Spinal cord (tissue), 10 donors: ENCODE results near the gene PRDM12. TPM values are rescaled to one million over a fixed set of nuclear protein-coding genes. Genes with fewer than 3 reads are reported as not detected.

Experiments used
- DNase-seq, 6 donors: peaks; one replicate each; pipeline versions ENCODE4 v3.0.0 to v3.0.0-alpha.2; 2013 to 2015; ENCODE audit warnings: low spot score in 6 of 6, low read depth in 4 of 6
- H3K27ac ChIP-seq: one replicate; pipeline ENCODE4 v1.5.1; 2013; ENCODE audit warnings: low read depth, low read length, control low read depth
- H3K27me3 ChIP-seq: one replicate; pipeline ENCODE4 v1.6.1; 2013; ENCODE audit warnings: low read length; ENCODE audit not compliant: control insufficient read depth, insufficient read depth
- H3K36me3 ChIP-seq: one replicate; pipeline ENCODE4 v1.6.1; 2013; ENCODE audit warnings: low read length; ENCODE audit not compliant: control insufficient read depth, insufficient read depth
- H3K4me1 ChIP-seq: one replicate; pipeline ENCODE4 v1.6.1; 2013; ENCODE audit warnings: low read length; ENCODE audit not compliant: control insufficient read depth, insufficient read depth
- H3K4me3 ChIP-seq: one replicate; pipeline ENCODE4 v1.5.1; 2013; ENCODE audit warnings: low read depth, low read length, control low read depth
- H3K9me3 ChIP-seq: one replicate; pipeline ENCODE4 v1.6.1; 2013; ENCODE audit warnings: low read length; ENCODE audit not compliant: control insufficient read depth, insufficient read depth
- WGBS: methylation state at CpG from one replicate; pipeline ENCODE4 v1.1.5; 2013; ENCODE audit warnings: missing lambda C conversion rate; ENCODE audit not compliant: insufficient coverage; 5-methylcytosine and 5-hydroxymethylcytosine counted together
- polyA plus RNA-seq, 2 donors: library from polyadenylated mRNA; unstranded; fragments of 120-200 nt; gene quantifications; one replicate each; pipeline ENCODE4 v1.2.1, GENCODE V29; 2013; ENCODE audit not compliant: insufficient read length in 2 of 2
- total RNA-seq, 2 donors: library from RNA; depleted of rRNA in 1 of 2; stranded (reverse); fragments of 120-200 nt in 1 of 2; fragments of >200 nt in 1 of 2; gene quantifications; one replicate each; pipeline versions ENCODE4 v1.2.3 to v1.2.4, GENCODE V29; 2013 to 2014
- donor health status: healthy.

PRDM12 gene
- total and polyA plus RNA-seq, 4 donors: 0.11 to 2.4 (median 0.69) TPM

- peak in 1 of 6 donors; percentile 9 for DNase-seq
- 75% methylated on average over 26 of the region's 27 CpGs for whole genome bisulfite sequencing
- H3K9me3 ChIP-seq: no peaks in the 10 kb centered on the region
- H3K4me3 ChIP-seq: no peak overlapping the region
- H3K36me3 ChIP-seq: peaks cover 93% of the 10 kb centered on the region
- H3K4me1 ChIP-seq: peaks cover 44% of the 10 kb centered on the region
- no peak overlapping the region for H3K27ac ChIP-seq
- no peaks in the 10 kb centered on the region for H3K27me3 ChIP-seq
Observed at GRCh38 chr9:130630506-130631330, 33.7 kb upstream of the PRDM12 start.

GRCh38 chr9:130631331-130632080, 32.9 kb upstream of the PRDM12 start:
- no peak overlapping the region for H3K4me3 ChIP-seq
- H3K36me3 ChIP-seq: peaks cover 93% of the 10 kb centered on the region
- no peaks in the 10 kb centered on the region for H3K9me3 ChIP-seq
- DNase-seq: no peak
- H3K27ac ChIP-seq: no peak overlapping the region
- H3K27me3 ChIP-seq: no peaks in the 10 kb centered on the region
- WGBS: 87% methylated on average over 18 of the region's 22 CpGs
- peaks cover 44% of the 10 kb centered on the region for H3K4me1 ChIP-seq

GRCh38 chr9:130632081-130632710, 32.2 kb upstream of the PRDM12 start:
- peaks cover 91% of the 10 kb centered on the region for H3K36me3 ChIP-seq
- DNase-seq: no peak
- peaks cover 41% of the 10 kb centered on the region for H3K4me1 ChIP-seq
- H3K4me3 ChIP-seq: no peak overlapping the region
- no peaks in the 10 kb centered on the region for H3K9me3 ChIP-seq
- H3K27me3 ChIP-seq: no peaks in the 10 kb centered on the region
- H3K27ac ChIP-seq: no peak overlapping the region
- WGBS: 95% methylated on average over 12 of the region's 13 CpGs

GRCh38 chr9:130632841-130633240, 31.6 kb upstream of the PRDM12 start:
- H3K27ac ChIP-seq: no peak overlapping the region
- DNase-seq: no peak
- H3K4me3 ChIP-seq: no peak overlapping the region
- H3K9me3 ChIP-seq: no peaks in the 10 kb centered on the region
- H3K36me3 ChIP-seq: peaks cover 85% of the 10 kb centered on the region
- no peaks in the 10 kb centered on the region for H3K27me3 ChIP-seq
- H3K4me1 ChIP-seq: peaks cover 35% of the 10 kb centered on the region
- WGBS: 97% methylated on average over 6 of the region's 7 CpGs

GRCh38 chr9:130633336-130634190, 30.8 kb upstream of the PRDM12 start:
- Histone ChIP-seq H3K36me3 (peaks cover 83% of the 10 kb centered on the region), H3K4me3 (no peak overlapping the region), H3K27me3 (no peaks in the 10 kb centered on the region), H3K4me1 (peaks cover 32% of the 10 kb centered on the region), H3K27ac (no peak overlapping the region), H3K9me3 (no peaks in the 10 kb centered on the region)
- 95% methylated on average over 12 of the region's 25 CpGs for WGBS
- no peak for DNase-seq

- Histone ChIP-seq H3K4me1 (peaks cover 33% of the 10 kb centered on the region), H3K36me3 (peaks cover 82% of the 10 kb centered on the region), H3K9me3 (no peaks in the 10 kb centered on the region), H3K27me3 (no peaks in the 10 kb centered on the region), H3K27ac (no peak overlapping the region), H3K4me3 (no peak overlapping the region)
- DNase-seq: no peak
- 89% methylated on average over 13 of the region's 14 CpGs for WGBS
Observed at GRCh38 chr9:130634191-130634768, 30.1 kb upstream of the PRDM12 start.

- Histone ChIP-seq H3K27me3 (no peaks in the 10 kb centered on the region), H3K9me3 (no peaks in the 10 kb centered on the region), H3K4me3 (no peak overlapping the region), H3K27ac (no peak overlapping the region), H3K4me1 (peaks cover 29% of the 10 kb centered on the region), H3K36me3 (peaks cover 79% of the 10 kb centered on the region)
- WGBS: 89% methylated on average over 8 of the region's 8 CpGs
- no peak for DNase-seq
Observed at GRCh38 chr9:130634801-130635200, 29.6 kb upstream of the PRDM12 start.

- peaks cover 74% of the 10 kb centered on the region for H3K36me3 ChIP-seq
- no peaks in the 10 kb centered on the region for H3K27me3 ChIP-seq
Observed at GRCh38 chr9:130635306-130635705, 29.1 kb upstream of the PRDM12 start.

More at GRCh38 chr9:130635306-130635705, 29.1 kb upstream of the PRDM12 start:
- Histone ChIP-seq H3K4me1 (peaks cover 26% of the 10 kb centered on the region), H3K27ac (no peak overlapping the region), H3K4me3 (no peak overlapping the region), H3K9me3 (no peaks in the 10 kb centered on the region)
- DNase-seq: no peak
- WGBS: 96% methylated on average over 4 of the region's 6 CpGs
